Mesenchymal stem cell (in vitro differentiated cells and primary cell): Measurements from ENCODE around the gene MAD2L2.

Source experiments
- DNase-seq: peaks from one replicate; pipeline ENCODE4 v3.0.0-alpha.2; 2013
- H2AFZ ChIP-seq: one replicate; pipeline ENCODE4 v1.6.1; 2013; ENCODE audit warnings: low read depth, mild to moderate bottlenecking, control low read depth, inconsistent platforms, low read length, moderate library complexity
- H2AK5ac ChIP-seq: 2 replicates; pipeline ENCODE4 v1.6.1; 2013; ENCODE audit warnings: low read length, moderate library complexity, mild to moderate bottlenecking, inconsistent platforms; ENCODE audit not compliant: severe bottlenecking
- H2BK120ac ChIP-seq: one replicate; pipeline ENCODE4 v1.6.1; 2013; ENCODE audit warnings: low read depth, mild to moderate bottlenecking, inconsistent platforms, low read length, moderate library complexity
- H2BK12ac ChIP-seq, 2 experiments: one replicate each; pipeline ENCODE4 v1.6.1; 2013; ENCODE audit warnings: inconsistent platforms in 2 of 2, low read length in 2 of 2, mild to moderate bottlenecking in 2 of 2, moderate library complexity in 2 of 2, control low read depth in 1 of 2
- H2BK15ac ChIP-seq: one replicate; pipeline ENCODE4 v1.6.1; 2013; ENCODE audit warnings: mild to moderate bottlenecking, low read depth, inconsistent platforms; ENCODE audit not compliant: poor library complexity, severe bottlenecking
- H2BK5ac ChIP-seq: 2 replicates; pipeline ENCODE4 v1.6.1; 2013; ENCODE audit warnings: low read depth, mild to moderate bottlenecking, low read length, control low read depth, inconsistent platforms; ENCODE audit not compliant: poor library complexity, severe bottlenecking
- H3K14ac ChIP-seq, 2 experiments: one replicate each; pipeline ENCODE4 v1.6.1; 2013; ENCODE audit warnings: inconsistent platforms in 2 of 2, low read length in 2 of 2, control low read depth in 1 of 2, mild to moderate bottlenecking in 1 of 2, moderate library complexity in 1 of 2
- H3K18ac ChIP-seq, 2 experiments: one replicate each; pipeline ENCODE4 v1.6.1; 2013; ENCODE audit warnings: inconsistent platforms in 2 of 2, low read length in 2 of 2, control low read depth in 1 of 2, low read depth in 1 of 2, mild to moderate bottlenecking in 1 of 2
- H3K23ac ChIP-seq, 2 experiments: one replicate each; pipeline ENCODE4 v1.6.1; 2013; ENCODE audit warnings: inconsistent platforms in 2 of 2, low read length in 2 of 2, mild to moderate bottlenecking in 2 of 2, moderate library complexity in 2 of 2, control low read depth in 1 of 2
- H3K27ac ChIP-seq: 2 replicates; pipeline ENCODE4 v1.5.1; 2013; ENCODE audit warnings: mild to moderate bottlenecking, moderate library complexity, low read length, control low read depth, inconsistent platforms; ENCODE audit not compliant: poor library complexity, severe bottlenecking
- H3K27me3 ChIP-seq, 2 experiments: 2 replicates each; pipeline versions ENCODE4 v1.6.1 to v1.7.0; 2013; ENCODE audit warnings: low read length in 2 of 2, mild to moderate bottlenecking in 2 of 2, moderate library complexity in 2 of 2, control low read depth in 1 of 2, inconsistent platforms in 1 of 2; ENCODE audit not compliant: control insufficient read depth in 1 of 2, insufficient read depth in 1 of 2
- H3K36me3 ChIP-seq, 2 experiments: 2 replicates each; pipeline versions ENCODE4 v1.6.1 to v1.7.0; 2013; ENCODE audit warnings: low read length in 2 of 2, control low read depth in 1 of 2, inconsistent platforms in 1 of 2, low read depth in 1 of 2, mild to moderate bottlenecking in 1 of 2; ENCODE audit not compliant: insufficient read depth in 2 of 2, control insufficient read depth in 1 of 2
- H3K4ac ChIP-seq, 2 experiments: one replicate each; pipeline ENCODE4 v1.6.1; 2013; ENCODE audit warnings: inconsistent platforms in 2 of 2, low read length in 2 of 2, mild to moderate bottlenecking in 2 of 2, moderate library complexity in 2 of 2, control low read depth in 1 of 2, low read depth in 1 of 2
- H3K4me1 ChIP-seq: 2 replicates; pipeline ENCODE4 v1.6.1; 2013; ENCODE audit warnings: low read depth, low read length, control low read depth; ENCODE audit not compliant: control insufficient read depth, insufficient read depth
- H3K4me2 ChIP-seq: 2 replicates; pipeline ENCODE4 v1.6.1; 2013; ENCODE audit warnings: low read length, mild to moderate bottlenecking, inconsistent platforms; ENCODE audit not compliant: poor library complexity, severe bottlenecking
- H3K4me3 ChIP-seq, 2 experiments: 2 replicates each; pipeline versions ENCODE4 v1.5.1 to v1.7.0; 2013; ENCODE audit warnings: low read length in 2 of 2, mild to moderate bottlenecking in 2 of 2, control low read depth in 1 of 2, low read depth in 1 of 2; ENCODE audit not compliant: insufficient read depth in 1 of 2
- H3K79me1 ChIP-seq: replicated peaks from 2 replicates; pipeline ENCODE4 v1.6.1; 2013; ENCODE audit warnings: mild to moderate bottlenecking, control low read depth, low read length, inconsistent platforms; ENCODE audit not compliant: poor library complexity, severe bottlenecking
- H3K9ac ChIP-seq: 2 replicates; pipeline ENCODE4 v1.7.0; 2013; ENCODE audit warnings: mild to moderate bottlenecking, low read length, moderate library complexity
- H3K9me3 ChIP-seq: 2 replicates; pipeline ENCODE4 v1.7.0; 2013; ENCODE audit warnings: mild to moderate bottlenecking, low read length; ENCODE audit not compliant: control insufficient read depth
- H4K8ac ChIP-seq: one replicate; pipeline ENCODE4 v1.6.1; 2013; ENCODE audit warnings: inconsistent platforms, mild to moderate bottlenecking, low read length, moderate library complexity
- H4K91ac ChIP-seq: one replicate; pipeline ENCODE4 v1.6.1; 2013; ENCODE audit warnings: mild to moderate bottlenecking, low read length, inconsistent platforms
- WGBS: methylation state at CpG from one replicate; pipeline ENCODE4 v1.1.7; 2013; ENCODE audit warnings: mixed read lengths; 5-methylcytosine and 5-hydroxymethylcytosine counted together

MAD2L2 gene

DNA sequence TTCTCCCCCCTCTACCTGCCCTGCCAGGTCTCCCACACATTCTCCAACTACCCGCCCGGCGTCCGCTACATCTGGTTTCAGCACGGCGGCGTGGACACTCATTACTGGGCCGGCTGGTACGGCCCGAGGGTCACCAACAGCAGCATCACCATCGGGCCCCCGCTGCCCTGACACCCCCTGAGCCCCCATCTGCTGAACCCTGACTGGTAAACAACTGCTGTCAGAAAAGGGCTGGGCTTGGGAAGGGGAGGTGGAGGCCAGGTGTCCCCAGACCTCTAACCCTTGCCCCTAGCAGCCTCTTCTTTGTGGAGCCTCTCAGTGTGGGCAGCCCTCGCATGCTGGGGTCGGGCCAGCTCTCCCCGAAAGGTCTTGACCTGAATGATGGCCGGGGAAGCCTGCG lies 19.8 kb downstream of the MAD2L2 start:
- Histone ChIP-seq H4K8ac (no peak overlapping the region), H3K27me3 (no peaks in the 10 kb centered on the region), H3K36me3 (peaks cover 16 to 50% of the 10 kb centered on the region in 2 experiments), H2BK120ac (no peak overlapping the region), H3K79me1 (peaks cover 2% of the 10 kb centered on the region), H3K9ac (no peak overlapping the region), H3K18ac (no peak overlapping the region), H3K4me1 (peaks cover 10% of the 10 kb centered on the region), H2AFZ (no peak overlapping the region), H3K9me3 (no peaks in the 10 kb centered on the region), H2BK5ac (no peak overlapping the region), H3K27ac (no peak overlapping the region), H3K4me3 (no peak overlapping the region), H3K14ac (peak overlapping the region in 1 of 2 experiments; percentile 11), H3K23ac (no peak overlapping the region), H2AK5ac (no peak overlapping the region), H3K4me2 (peak overlapping the region; percentile 31), H2BK12ac (no peak overlapping the region), H2BK15ac (no peak overlapping the region), H3K4ac (no peak overlapping the region), H4K91ac (no peak overlapping the region)
- WGBS: 98% methylated on average over 17 of the region's 17 CpGs
- DNase-seq: no peak

DNA sequence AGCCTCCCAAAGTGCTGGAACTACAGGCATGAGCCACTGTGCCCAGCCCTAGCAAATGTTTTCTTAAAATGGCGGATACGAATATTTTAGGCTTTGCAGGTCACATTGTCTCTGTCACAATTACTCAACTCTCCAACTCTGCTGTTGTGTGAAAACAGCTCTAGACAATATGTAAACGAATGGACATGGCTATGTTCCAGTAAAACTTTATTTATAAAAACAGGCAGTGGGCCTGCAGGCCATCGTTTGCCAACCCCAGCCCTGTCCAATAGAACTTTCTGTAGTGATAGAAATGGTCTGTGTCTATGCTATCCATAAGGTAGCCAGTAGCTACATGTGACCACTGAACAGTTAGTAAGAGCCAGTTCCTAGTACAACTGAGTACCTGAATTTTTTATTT lies 21.2 kb downstream of the MAD2L2 start:
- Histone ChIP-seq H3K79me1 (peaks cover 13% of the 10 kb centered on the region), H3K27me3 (no peaks in the 10 kb centered on the region), H3K18ac (no peak overlapping the region), H4K91ac (no peak overlapping the region), H3K23ac (no peak overlapping the region), H3K36me3 (peaks cover 16 to 56% of the 10 kb centered on the region in 2 experiments), H3K4ac (no peak overlapping the region), H3K4me1 (peaks cover 19% of the 10 kb centered on the region), H3K4me2 (no peak overlapping the region), H2BK5ac (no peak overlapping the region), H3K4me3 (no peak overlapping the region), H2AFZ (no peak overlapping the region), H3K9me3 (no peaks in the 10 kb centered on the region), H2BK12ac (no peak overlapping the region), H3K27ac (no peak overlapping the region), H2BK15ac (no peak overlapping the region), H2AK5ac (no peak overlapping the region), H4K8ac (no peak overlapping the region), H3K9ac (no peak overlapping the region), H2BK120ac (no peak overlapping the region), H3K14ac (no peak overlapping the region)
- 79% methylated on average over 4 of the region's 4 CpGs for WGBS
- no peak for DNase-seq

DNA sequence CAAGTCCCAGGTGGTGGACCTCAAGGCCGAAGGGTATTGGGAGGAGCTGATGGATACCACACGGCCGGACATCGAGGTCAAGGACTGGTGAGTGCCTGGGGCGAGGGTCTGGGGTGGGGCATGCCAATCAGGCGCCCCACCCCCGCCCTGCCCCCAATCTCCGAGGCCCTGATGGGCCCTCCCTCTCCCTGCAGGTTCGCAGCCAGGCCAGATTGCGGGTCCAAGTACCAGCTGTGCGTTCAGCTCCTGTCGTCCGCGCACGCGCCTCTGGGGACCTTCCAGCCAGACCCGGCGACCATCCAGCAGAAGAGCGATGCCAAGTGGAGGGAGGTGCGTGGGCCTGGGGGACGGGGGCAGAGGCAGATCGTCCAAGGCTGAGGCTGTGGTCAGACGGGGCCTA lies 22.4 kb downstream of the MAD2L2 start:
- Histone ChIP-seq H3K4me3 (no peak overlapping the region), H3K4ac (no peak overlapping the region), H3K14ac (no peak overlapping the region), H4K8ac (no peak overlapping the region), H3K9me3 (no peaks in the 10 kb centered on the region), H2BK12ac (no peak overlapping the region), H2BK5ac (no peak overlapping the region), H3K27ac (no peak overlapping the region), H3K79me1 (peaks cover 13% of the 10 kb centered on the region), H3K23ac (no peak overlapping the region), H3K18ac (no peak overlapping the region), H2AFZ (no peak overlapping the region), H2BK120ac (no peak overlapping the region), H4K91ac (no peak overlapping the region), H3K27me3 (peaks cover 0 to 6% of the 10 kb centered on the region in 2 experiments), H3K4me1 (peaks cover 15% of the 10 kb centered on the region), H2BK15ac (no peak overlapping the region), H2AK5ac (no peak overlapping the region), H3K9ac (no peak overlapping the region), H3K36me3 (peaks cover 16 to 56% of the 10 kb centered on the region in 2 experiments), H3K4me2 (no peak overlapping the region)
- WGBS: 92% methylated on average over 23 of the region's 23 CpGs
- DNase-seq: no peak

DNA sequence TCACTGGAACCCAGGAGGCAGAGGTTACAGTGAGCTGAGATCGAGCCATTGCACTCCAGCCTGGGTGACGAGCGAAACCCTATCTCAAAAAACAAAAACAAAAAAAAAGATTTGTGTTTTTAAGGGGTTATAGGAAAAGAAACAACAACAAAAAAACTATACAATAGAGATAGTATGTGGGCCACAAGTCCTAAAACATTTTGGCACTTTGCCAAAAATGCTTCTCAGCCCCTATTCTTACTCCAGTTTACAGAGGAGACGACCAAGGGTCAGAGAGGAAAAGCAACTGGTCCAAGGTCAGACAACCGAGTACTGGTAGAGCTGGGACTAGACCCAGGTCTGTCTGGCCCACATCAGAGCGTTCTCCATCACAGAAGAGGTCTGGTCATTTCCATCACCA lies 23.3 kb downstream of the MAD2L2 start:
- WGBS: 78% methylated on average over 3 of the region's 6 CpGs
- Histone ChIP-seq H4K8ac (no peak overlapping the region), H2BK12ac (no peak overlapping the region), H3K23ac (no peak overlapping the region), H2BK15ac (no peak overlapping the region), H3K4me3 (no peak overlapping the region), H2AK5ac (no peak overlapping the region), H4K91ac (no peak overlapping the region), H3K14ac (no peak overlapping the region), H3K27ac (no peak overlapping the region), H3K27me3 (peaks cover 0 to 6% of the 10 kb centered on the region in 2 experiments), H3K36me3 (peaks cover 16 to 52% of the 10 kb centered on the region in 2 experiments), H2BK120ac (no peak overlapping the region), H3K9me3 (no peaks in the 10 kb centered on the region), H2BK5ac (no peak overlapping the region), H3K4ac (no peak overlapping the region), H2AFZ (no peak overlapping the region), H3K4me1 (peaks cover 23% of the 10 kb centered on the region), H3K18ac (no peak overlapping the region), H3K4me2 (no peak overlapping the region), H3K9ac (no peak overlapping the region), H3K79me1 (peaks cover 13% of the 10 kb centered on the region)
- no peak for DNase-seq
